ENCODE results near the gene ARHGAP5. TPM values are rescaled to one million over a fixed set of nuclear protein-coding genes. Genes with fewer than 3 reads are reported as not detected.

ARHGAP5 gene
- total and polyA plus RNA-seq, 8 donors, result 10.3 to 229 (median 100) TPM

- H3K36me3 ChIP-seq, result no peaks in the 10 kb centered on the region
- H3K4me3 ChIP-seq, result no peak overlapping the region
- no peak overlapping the region for H3K27ac ChIP-seq
- intact Hi-C loops (cut with DNase I; ENCODE audit: low total_unique reads), result no loop called here
- TF ChIP-seq, protein P1, sequence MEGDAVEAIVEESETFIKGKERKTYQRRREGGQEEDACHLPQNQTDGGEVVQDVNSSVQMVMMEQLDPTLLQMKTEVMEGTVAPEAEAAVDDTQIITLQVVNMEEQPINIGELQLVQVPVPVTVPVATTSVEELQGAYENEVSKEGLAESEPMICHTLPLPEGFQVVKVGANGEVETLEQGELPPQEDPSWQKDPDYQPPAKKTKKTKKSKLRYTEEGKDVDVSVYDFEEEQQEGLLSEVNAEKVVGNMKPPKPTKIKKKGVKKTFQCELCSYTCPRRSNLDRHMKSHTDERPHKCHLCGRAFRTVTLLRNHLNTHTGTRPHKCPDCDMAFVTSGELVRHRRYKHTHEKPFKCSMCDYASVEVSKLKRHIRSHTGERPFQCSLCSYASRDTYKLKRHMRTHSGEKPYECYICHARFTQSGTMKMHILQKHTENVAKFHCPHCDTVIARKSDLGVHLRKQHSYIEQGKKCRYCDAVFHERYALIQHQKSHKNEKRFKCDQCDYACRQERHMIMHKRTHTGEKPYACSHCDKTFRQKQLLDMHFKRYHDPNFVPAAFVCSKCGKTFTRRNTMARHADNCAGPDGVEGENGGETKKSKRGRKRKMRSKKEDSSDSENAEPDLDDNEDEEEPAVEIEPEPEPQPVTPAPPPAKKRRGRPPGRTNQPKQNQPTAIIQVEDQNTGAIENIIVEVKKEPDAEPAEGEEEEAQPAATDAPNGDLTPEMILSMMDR (IDR thresholded peaks at IDR 0.05), result no peak
- TF ChIP-seq POLR2AphosphoS5 (IDR thresholded peaks at IDR 0.05), result no peak
- TF ChIP-seq EP300 (IDR thresholded peaks at IDR 0.05), result no peak
- TF ChIP-seq POLR2A (IDR thresholded peaks at IDR 0.05), result no peak
- no peaks in the 10 kb centered on the region for H3K4me1 ChIP-seq
- H3K9me3 ChIP-seq, result no peaks in the 10 kb centered on the region
- DNase-seq, result no peak
- no peaks in the 10 kb centered on the region for H3K27me3 ChIP-seq
- 68 to 79% (median 75%) methylated on average over 2 of the region's 2 CpGs for WGBS, 5 donors
Measured at GRCh38 chr14:32047791-32048190, 29.3 kb upstream of the ARHGAP5 start.

GRCh38 chr14:32049361-32050088 is 27.6 kb upstream of the ARHGAP5 start:
- H3K4me3 ChIP-seq, result no peak overlapping the region
- H3K36me3 ChIP-seq, result no peaks in the 10 kb centered on the region
- H3K4me1 ChIP-seq, result no peaks in the 10 kb centered on the region
- H3K27ac ChIP-seq, result no peak overlapping the region
- intact Hi-C loops (cut with DNase I; ENCODE audit: low total_unique reads), result no loop called here
- no peaks in the 10 kb centered on the region for H3K9me3 ChIP-seq
- no peaks in the 10 kb centered on the region for H3K27me3 ChIP-seq
- TF ChIP-seq, protein P1 (IDR thresholded peaks at IDR 0.05), result no peak
- TF ChIP-seq POLR2A (IDR thresholded peaks at IDR 0.05), result no peak
- no peak for TF ChIP-seq POLR2AphosphoS5 (IDR thresholded peaks at IDR 0.05)
- TF ChIP-seq EP300 (IDR thresholded peaks at IDR 0.05), result no peak
- no peak for DNase-seq
- 67 to 87% (median 70%) methylated on average over 4 of the region's 4 CpGs for WGBS, 5 donors

GRCh38 chr14:32050878-32051277 is 26.2 kb upstream of the ARHGAP5 start:
- Histone ChIP-seq H3K27ac (no peak overlapping the region), H3K4me3 (no peak overlapping the region), H3K27me3 (no peaks in the 10 kb centered on the region), H3K9me3 (no peaks in the 10 kb centered on the region), H3K4me1 (no peaks in the 10 kb centered on the region), H3K36me3 (no peaks in the 10 kb centered on the region)
- no peak for DNase-seq
- intact Hi-C loops (cut with DNase I; ENCODE audit: low total_unique reads), result no loop called here
- no peak for TF ChIP-seq EP300 (IDR thresholded peaks at IDR 0.05)
- no peak for TF ChIP-seq POLR2AphosphoS5 (IDR thresholded peaks at IDR 0.05)
- no peak for TF ChIP-seq POLR2A (IDR thresholded peaks at IDR 0.05)
- TF ChIP-seq, protein P1 (IDR thresholded peaks at IDR 0.05), result no peak

- Histone ChIP-seq H3K4me1 (no peaks in the 10 kb centered on the region), H3K9me3 (no peaks in the 10 kb centered on the region), H3K36me3 (no peaks in the 10 kb centered on the region), H3K27me3 (peaks cover 0 to 6% (median 0%) of the 10 kb centered on the region in 3 donors), H3K4me3 (no peak overlapping the region), H3K27ac (no peak overlapping the region)
- no peak for DNase-seq
- no peak for TF ChIP-seq EP300 (IDR thresholded peaks at IDR 0.05)
- no peak for TF ChIP-seq POLR2AphosphoS5 (IDR thresholded peaks at IDR 0.05)
- TF ChIP-seq, protein P1 (IDR thresholded peaks at IDR 0.05), result no peak
- TF ChIP-seq POLR2A (IDR thresholded peaks at IDR 0.05), result no peak
- 88 to 96% (median 91%) methylated on average over 5 of the region's 5 CpGs for WGBS, 5 donors
- intact Hi-C loops (cut with DNase I; ENCODE audit: low total_unique reads), result no loop called here
Measured at GRCh38 chr14:32054536-32054935, 22.6 kb upstream of the ARHGAP5 start.
